A549 (cell line): ENCODE data around the gene XPR1. TPM values are rescaled to one million over a fixed set of nuclear protein-coding genes. Genes with fewer than 3 reads are reported as not detected.

Source experiments
- ATAC-seq, 2 experiments: fragments of 200-7000 bp in 1 of 2; fragments of >200 bp in 1 of 2; cut with Nextera tagmentation in 1 of 2; cut with Tn5 transposase in 1 of 2; 3 replicates each; pipeline versions ENCODE4 v1.8.0 to v1.9.1; 2018 to 2020; ENCODE audit warnings: mild to moderate bottlenecking in 1 of 2, moderate library complexity in 1 of 2
- CTCF ChIA-PET: fragments of 300-600 bp; sonication (Branson Sonifier 250); formaldehyde crosslinking; extraction: SDS; loops from one replicate; lab custom pipeline; 2021; ENCODE audit warnings: antibody characterized with exemption, inconsistent platforms; lab: Yijun Ruan, JAX
- POLR2A ChIA-PET: fragments of 350-600 bp; formaldehyde crosslinking; extraction: SDS; loops from one replicate; lab custom pipeline; 2021; ENCODE audit warnings: antibody characterized with exemption, inconsistent platforms; lab: Yijun Ruan, JAX
- DNase-seq, 2 experiments: peaks; one replicate each; pipeline versions ENCODE4 v3.0.0 to v3.0.0-alpha.2; 2011 to 2016; ENCODE audit warnings: low read depth in 1 of 2, low spot score in 1 of 2
- FAIRE-seq: peaks from 2 replicates; lab custom pipeline; 2011; peaks lifted over from hg19 to GRCh38; lab: Jason Lieb, UNC
- H3K27ac ChIP-seq, 2 experiments: fragments of >200 bp; sonication (Bioruptor Twin); formaldehyde crosslinking; 3 replicates each; pipeline ENCODE4 v1.5.1; 2016 to 2017
- H3K4me1 ChIP-seq: fragments of >200 bp; sonication (Bioruptor Twin); formaldehyde crosslinking; 3 replicates; pipeline ENCODE4 v1.6.1; 2016
- H3K4me2 ChIP-seq: fragments of >200 bp; sonication (Bioruptor Twin); formaldehyde crosslinking; 3 replicates; pipeline ENCODE4 v1.6.1; 2016
- H3K4me3 ChIP-seq: fragments of >200 bp; sonication (Bioruptor Twin); formaldehyde crosslinking; 3 replicates; pipeline ENCODE4 v1.5.1; 2016
- H3K9me3 ChIP-seq: fragments of >200 bp; sonication (Bioruptor Twin); formaldehyde crosslinking; 3 replicates; pipeline ENCODE4 v1.6.1; 2016
- BCL3 ChIP-seq: fragments of >200 bp; sonication (Bioruptor Twin); formaldehyde crosslinking; IDR thresholded peaks from 3 replicates; pipeline ENCODE4 v1.6.1; 2016
- CBX8 ChIP-seq: fragments of 200-600 bp; sonication (generic); IDR thresholded peaks from 2 replicates; pipeline ENCODE4 v1.6.1; 2016
- CEBPB ChIP-seq, 2 experiments: fragments of >200 bp in 1 of 2; sonication (Bioruptor Twin) in 1 of 2; formaldehyde crosslinking in 1 of 2; IDR thresholded peaks; 2 replicates each; pipeline ENCODE4 v1.6.1; 2012 to 2016
- ELK1 ChIP-seq: fragments of 150-350 bp; IDR thresholded peaks from 2 replicates; pipeline ENCODE4 v1.6.1; 2014; ENCODE audit warnings: low read depth, mild to moderate bottlenecking, low read length
- GATA3 ChIP-seq: IDR thresholded peaks from 2 replicates; pipeline ENCODE4 v1.6.1; 2012; ENCODE audit warnings: borderline replicate concordance
- HEYL ChIP-seq: fragments of 250-450 bp; sonication (Bioruptor Pico); IDR thresholded peaks from 2 replicates; pipeline ENCODE4 v1.8.0; 2021; ENCODE audit warnings: mild to moderate bottlenecking, moderate library complexity
- KDM1A ChIP-seq: fragments of 200-600 bp; sonication (generic); IDR thresholded peaks from 2 replicates; pipeline ENCODE4 v1.6.1; 2016; ENCODE audit warnings: low read depth, mild to moderate bottlenecking
- KDM5A ChIP-seq: fragments of 200-600 bp; sonication (generic); IDR thresholded peaks from 2 replicates; pipeline ENCODE4 v1.6.1; 2016; ENCODE audit warnings: antibody characterized with exemption, mild to moderate bottlenecking
- MAFK ChIP-seq: fragments of 450-650 bp; IDR thresholded peaks from 2 replicates; pipeline ENCODE4 v1.6.1; 2014; ENCODE audit not compliant: partially characterized antibody
- MAZ ChIP-seq: fragments of 150-350 bp; IDR thresholded peaks from 2 replicates; pipeline ENCODE4 v1.6.1; 2014; ENCODE audit warnings: antibody characterized with exemption, low read depth, low read length, borderline replicate concordance
- NFE2L2 ChIP-seq: fragments of 150-350 bp; conservative IDR thresholded peaks from 2 replicates; pipeline ENCODE4 v1.6.1; 2014; ENCODE audit warnings: low read length
- NPAS2 ChIP-seq: fragments of 250-450 bp; sonication (Bioruptor Pico); IDR thresholded peaks from 2 replicates; pipeline ENCODE4 v1.8.0; 2022; ENCODE audit warnings: mild to moderate bottlenecking, moderate library complexity, borderline replicate concordance
- PHF8 ChIP-seq: fragments of 200-600 bp; sonication (generic); IDR thresholded peaks from 2 replicates; pipeline ENCODE4 v1.6.1; 2016; ENCODE audit warnings: low read depth, mild to moderate bottlenecking, antibody characterized with exemption, moderate library complexity, borderline replicate concordance
- RAD21 ChIP-seq, 2 experiments: fragments of >200 bp in 1 of 2; sonication (Bioruptor Twin) in 1 of 2; formaldehyde crosslinking in 1 of 2; IDR thresholded peaks in 1 of 2; conservative IDR thresholded peaks in 1 of 2; 2 replicates in 1 of 2; 3 replicates in 1 of 2; pipeline ENCODE4 v1.6.1; 2012 to 2018; ENCODE audit warnings: inconsistent platforms in 1 of 2
- RCOR1 ChIP-seq: fragments of 150-350 bp; IDR thresholded peaks from 2 replicates; pipeline ENCODE4 v1.6.1; 2014; ENCODE audit warnings: antibody characterized with exemption, low read length, low read depth
- SMC3 ChIP-seq: fragments of >200 bp; sonication (Bioruptor Twin); formaldehyde crosslinking; IDR thresholded peaks from 3 replicates; pipeline ENCODE4 v1.6.1; 2018; ENCODE audit warnings: inconsistent platforms
- TFCP2L1 ChIP-seq: fragments of 250-450 bp; sonication (Bioruptor Pico); IDR thresholded peaks from 2 replicates; pipeline ENCODE4 v1.5.0; 2021; ENCODE audit warnings: mild to moderate bottlenecking
- TP53 ChIP-seq: fragments of 250-450 bp; sonication (Bioruptor Pico); IDR thresholded peaks from 2 replicates; pipeline ENCODE4 v1.5.0; 2021; ENCODE audit warnings: mild to moderate bottlenecking, moderate library complexity
- ZFP36 ChIP-seq: fragments of 450-650 bp; IDR thresholded peaks from 2 replicates; pipeline ENCODE4 v1.6.1; 2014; ENCODE audit warnings: borderline replicate concordance; ENCODE audit not compliant: partially characterized antibody
- WGBS: methylation state at CpG from one replicate; pipeline ENCODE4 v1.1.6; 2017; ENCODE audit errors: missing lambda C conversion rate; 5-methylcytosine and 5-hydroxymethylcytosine counted together
- polyA plus RNA-seq, 4 experiments: library from polyadenylated mRNA; depleted of rRNA in 3 of 4; stranded (reverse); fragments of >200 nt; fragmentation: RNase III in 1 of 4; extraction: RNeasy Plus Mini Kit Qiagen cat#74134 plus additional on column Dnase treatment in 1 of 4; gene quantifications; 2 replicates in 3 of 4; 3 replicates in 1 of 4; pipeline ENCODE4 v1.2.3, GENCODE V29; 2011 to 2017
- TF ChIP-seq, protein P1 (sequence below): fragments of 450-650 bp; IDR thresholded peaks from 2 replicates; pipeline ENCODE4 v1.6.1; 2014; ENCODE audit warnings: antibody characterized with exemption
- TF ChIP-seq, protein P2 (sequence below): IDR thresholded peaks from 2 replicates; pipeline ENCODE4 v1.6.1; 2012; ENCODE audit warnings: low read depth, borderline replicate concordance
- TF ChIP-seq, protein P3 (sequence below): IDR thresholded peaks from 2 replicates; pipeline ENCODE4 v1.6.1; 2012

XPR1 gene
- polyA plus RNA-seq, 2 of the 4 experiments (the other 2 are of a cell fraction) = 37.5 to 86.1 TPM

GRCh38 chr1:180691322-180691913, 59.6 kb downstream of the XPR1 start:
- Histone ChIP-seq H3K27ac (no peak overlapping the region), H3K4me1 (peaks cover 35% of the 10 kb centered on the region; the same call in 2 of the 3 replicates), H3K4me2 (peak overlapping the region; percentile 40), H3K4me3 (no peak overlapping the region), H3K9me3 (no peaks in the 10 kb centered on the region)
- 73% methylated on average over 2 of the region's 2 CpGs for WGBS
- TF ChIP-seq NPAS2 (CRISPR knock-in tag) (no peak), MAFK (peak; percentile 1), MAZ (no peak), HEYL (CRISPR knock-in tag) (no peak), SMC3 (no peak), PHF8 (no peak), TP53 (CRISPR knock-in tag) (no peak), RCOR1 (no peak), RAD21 (conservative IDR thresholded peaks at IDR 0.05 in 1 of 2, IDR thresholded peaks at IDR 0.05 in 1 of 2) (no peak), GATA3 (peak; percentile 58; the same call in 1 of the 2 replicates), CEBPB (IDR thresholded peaks at IDR 0.05) (no peak)
- FAIRE-seq = no peak
- ChIA-PET CTCF (interaction anchor here (0.8 to 1.0 kb wide), 3 partner anchors 9 to 209 kb away, joined by 3 read pairs; no protein-coding TSS in a partner anchor), POLR2A (no interaction called here)
- no peak for DNase-seq
- ATAC-seq = no peak; a peak in 1 of 6 replicates

GRCh38 chr1:180693564-180694244, 61.9 kb downstream of the XPR1 start:
- peaks cover 1% of the 10 kb centered on the region; the same call in 1 of the 3 replicates for H3K9me3 ChIP-seq
- ChIA-PET CTCF (interaction anchor here (0.5 kb wide), 1 partner anchor 144 kb away, joined by 3 read pairs; no protein-coding TSS in a partner anchor), POLR2A (interaction anchor here (0.8 kb wide), 1 partner anchor 18 kb away, joined by 4 read pairs; no protein-coding TSS in a partner anchor)
- DNase-seq (no peak), FAIRE-seq (no peak), ATAC-seq (no peak)
- no peak overlapping the region for H3K4me2 ChIP-seq
- H3K4me1 ChIP-seq = peaks cover 31% of the 10 kb centered on the region; the same call in 2 of the 3 replicates
- H3K27ac ChIP-seq = no peak overlapping the region
- TF ChIP-seq CBX8 = no peak
- no peak overlapping the region for H3K4me3 ChIP-seq
- 90% methylated on average over 5 of the region's 5 CpGs for WGBS

DNA sequence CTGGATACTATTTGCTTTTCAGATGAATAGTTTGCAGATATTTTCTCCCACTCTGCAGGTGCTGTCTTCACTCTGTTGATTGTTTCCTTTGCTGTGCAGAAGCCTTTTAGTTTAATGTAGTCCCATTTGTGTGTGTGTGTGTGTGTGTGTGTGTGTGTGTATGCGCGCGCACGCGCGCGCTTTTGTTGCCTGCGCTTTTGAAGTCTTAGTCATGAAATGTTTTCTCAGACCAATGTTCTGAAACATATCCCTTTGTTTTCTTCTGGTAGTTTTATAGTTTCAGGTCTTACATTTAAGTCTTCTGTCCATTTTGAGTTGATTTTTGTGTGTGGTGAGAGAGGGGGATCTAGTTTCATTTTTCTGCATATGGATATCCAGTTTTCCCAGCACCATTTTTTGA, 63.5 kb downstream of the XPR1 start:
- H3K9me3 ChIP-seq = peaks cover 4% of the 10 kb centered on the region; the same call in 1 of the 3 replicates
- TF ChIP-seq TFCP2L1 = no peak
- TF ChIP-seq KDM5A = no peak
- TF ChIP-seq CEBPB (IDR thresholded peaks at IDR 0.05) = no peak
- TF ChIP-seq, protein P1, sequence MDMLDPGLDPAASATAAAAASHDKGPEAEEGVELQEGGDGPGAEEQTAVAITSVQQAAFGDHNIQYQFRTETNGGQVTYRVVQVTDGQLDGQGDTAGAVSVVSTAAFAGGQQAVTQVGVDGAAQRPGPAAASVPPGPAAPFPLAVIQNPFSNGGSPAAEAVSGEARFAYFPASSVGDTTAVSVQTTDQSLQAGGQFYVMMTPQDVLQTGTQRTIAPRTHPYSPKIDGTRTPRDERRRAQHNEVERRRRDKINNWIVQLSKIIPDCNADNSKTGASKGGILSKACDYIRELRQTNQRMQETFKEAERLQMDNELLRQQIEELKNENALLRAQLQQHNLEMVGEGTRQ = no peak
- no peak for TF ChIP-seq BCL3
- TF ChIP-seq KDM1A = no peak
- TF ChIP-seq NFE2L2 = no peak
- TF ChIP-seq, protein P2, sequence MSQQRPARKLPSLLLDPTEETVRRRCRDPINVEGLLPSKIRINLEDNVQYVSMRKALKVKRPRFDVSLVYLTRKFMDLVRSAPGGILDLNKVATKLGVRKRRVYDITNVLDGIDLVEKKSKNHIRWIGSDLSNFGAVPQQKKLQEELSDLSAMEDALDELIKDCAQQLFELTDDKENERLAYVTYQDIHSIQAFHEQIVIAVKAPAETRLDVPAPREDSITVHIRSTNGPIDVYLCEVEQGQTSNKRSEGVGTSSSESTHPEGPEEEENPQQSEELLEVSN = no peak
- TF ChIP-seq SMC3 = no peak
- TF ChIP-seq, protein P3, sequence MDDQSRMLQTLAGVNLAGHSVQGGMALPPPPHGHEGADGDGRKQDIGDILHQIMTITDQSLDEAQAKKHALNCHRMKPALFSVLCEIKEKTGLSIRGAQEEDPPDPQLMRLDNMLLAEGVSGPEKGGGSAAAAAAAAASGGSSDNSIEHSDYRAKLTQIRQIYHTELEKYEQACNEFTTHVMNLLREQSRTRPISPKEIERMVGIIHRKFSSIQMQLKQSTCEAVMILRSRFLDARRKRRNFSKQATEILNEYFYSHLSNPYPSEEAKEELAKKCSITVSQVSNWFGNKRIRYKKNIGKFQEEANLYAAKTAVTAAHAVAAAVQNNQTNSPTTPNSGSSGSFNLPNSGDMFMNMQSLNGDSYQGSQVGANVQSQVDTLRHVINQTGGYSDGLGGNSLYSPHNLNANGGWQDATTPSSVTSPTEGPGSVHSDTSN = no peak
- no peak for TF ChIP-seq ELK1
- no peak for TF ChIP-seq ZFP36
- H3K27ac ChIP-seq = no peak overlapping the region
- WGBS = 91% methylated on average over 8 of the region's 8 CpGs
- POLR2A ChIA-PET = no interaction called here
- CTCF ChIA-PET = no interaction called here
- H3K4me2 ChIP-seq = no peak overlapping the region
- DNase-seq (no peak), ATAC-seq (no peak), FAIRE-seq (no peak)
- no peak overlapping the region for H3K4me3 ChIP-seq
- H3K4me1 ChIP-seq = peaks cover 19% of the 10 kb centered on the region; the same call in 2 of the 3 replicates
